Stimulated activated CD8-positive, alpha-beta memory T cell treated with anti-CD3 and anti-CD28 coated beads, Interleukin-7, amount 100 ng/mL, for 24 hours (primary cell): ENCODE data around the gene FAM187B.
"Not testable (repeated sequence)": the region's sequence is repeated elsewhere in the genome, so short reads cannot be mapped to it uniquely, and the experiment has no call there.

Experiments used
- DNase-seq: peaks from one replicate; pipeline ENCODE4 v3.0.0-alpha.2; 2020; ENCODE audit warnings: low read depth

Gene FAM187B

DNA sequence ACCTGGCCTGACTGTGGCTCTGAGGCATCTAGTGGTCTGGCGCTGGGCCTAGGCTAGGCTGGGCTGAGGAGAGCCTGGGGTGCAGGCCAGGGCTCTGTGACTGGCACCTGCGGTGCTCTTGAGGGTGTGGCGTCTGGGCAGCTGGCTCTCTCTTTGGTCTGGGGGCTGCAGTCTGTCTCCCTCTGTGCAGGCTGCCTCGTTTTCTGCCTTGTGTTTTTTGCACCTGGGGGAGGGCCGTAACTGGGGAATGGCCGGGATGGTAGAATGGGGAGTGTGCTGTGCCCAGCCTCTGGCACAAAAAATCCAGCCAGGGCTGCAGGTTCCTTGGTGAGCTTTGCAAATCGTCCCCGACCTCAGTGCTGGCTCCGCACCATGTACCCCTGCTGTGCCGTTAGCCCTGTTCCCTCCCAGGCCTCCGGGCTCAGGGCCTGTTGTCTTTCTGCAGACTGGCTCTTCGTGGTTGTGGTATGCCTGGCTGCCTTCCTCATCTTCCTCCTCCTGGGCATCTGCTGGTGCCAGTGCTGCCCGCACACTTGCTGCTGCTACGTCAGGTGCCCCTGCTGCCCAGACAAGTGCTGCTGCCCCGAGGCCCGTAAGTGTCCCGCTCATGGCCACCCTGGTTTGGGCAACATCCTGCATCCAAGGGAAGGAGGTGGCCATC lies 33.7 kb upstream of the FAM187B start:
- DNase-seq = no peak

DNA sequence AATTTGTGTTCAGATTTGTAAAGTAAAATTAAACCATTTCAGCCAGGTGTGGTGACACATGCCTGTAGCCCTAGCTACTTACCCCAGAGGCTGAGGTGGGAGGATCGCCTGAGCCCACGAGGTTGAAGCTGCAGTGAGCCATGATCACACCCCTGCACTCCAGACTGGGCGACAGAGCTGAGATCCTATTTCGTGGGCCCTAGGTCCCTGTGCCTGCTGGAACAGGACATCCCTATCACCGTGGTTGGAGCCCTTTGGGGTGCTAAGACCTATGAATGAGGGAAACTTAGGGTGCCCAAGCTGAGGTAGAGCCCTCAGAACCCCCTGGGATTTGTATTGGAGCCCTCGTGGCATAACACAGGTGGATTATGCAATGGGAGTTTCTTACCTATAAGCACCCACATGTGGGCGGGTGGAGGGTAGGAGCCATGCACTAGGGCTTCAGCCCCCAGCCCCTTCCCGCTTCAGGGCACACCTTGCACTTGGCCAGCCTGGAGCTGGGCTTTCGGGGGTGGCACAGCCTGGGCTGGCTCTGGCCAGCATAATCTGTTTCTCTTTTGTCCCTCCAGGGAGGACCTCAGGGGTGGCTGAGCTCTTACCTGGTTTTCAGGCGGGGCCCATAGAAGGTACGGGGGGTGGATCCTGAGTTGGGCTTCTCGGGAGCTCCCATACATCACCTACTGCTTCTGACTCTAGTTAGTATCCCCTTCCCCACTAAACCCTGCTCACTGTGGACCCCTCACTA lies 33.0 kb upstream of the FAM187B start:
- no peak for DNase-seq

DNA sequence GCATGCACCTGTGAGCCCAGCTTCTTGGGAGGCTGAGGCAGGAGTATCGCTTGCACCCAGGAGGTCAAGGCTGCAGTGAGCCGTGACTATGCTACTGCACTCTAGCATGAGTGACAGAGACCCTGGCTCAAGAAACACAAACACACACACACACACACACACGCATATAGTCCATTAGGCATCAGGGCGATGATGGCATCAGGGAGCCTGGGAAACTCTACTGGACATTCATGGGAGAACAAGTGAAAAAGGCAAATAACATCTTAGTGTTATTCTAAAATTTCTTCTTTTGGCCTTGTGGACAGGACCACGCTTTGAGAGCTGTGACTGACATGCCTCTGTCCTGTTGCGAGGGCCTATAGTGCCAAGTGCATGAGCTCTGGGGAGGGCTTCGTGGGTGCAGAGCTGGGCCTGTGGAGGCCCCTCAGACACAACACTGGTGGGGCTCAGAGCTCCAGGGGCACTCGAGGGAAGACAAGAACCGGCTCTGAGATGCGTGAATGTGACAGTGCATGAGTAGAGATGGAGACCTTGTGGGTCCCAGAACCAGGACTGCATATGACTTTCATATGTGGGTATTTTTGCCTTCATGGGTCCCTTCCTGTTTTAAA lies 32.3 kb upstream of the FAM187B start:
- DNase-seq = no peak

DNA sequence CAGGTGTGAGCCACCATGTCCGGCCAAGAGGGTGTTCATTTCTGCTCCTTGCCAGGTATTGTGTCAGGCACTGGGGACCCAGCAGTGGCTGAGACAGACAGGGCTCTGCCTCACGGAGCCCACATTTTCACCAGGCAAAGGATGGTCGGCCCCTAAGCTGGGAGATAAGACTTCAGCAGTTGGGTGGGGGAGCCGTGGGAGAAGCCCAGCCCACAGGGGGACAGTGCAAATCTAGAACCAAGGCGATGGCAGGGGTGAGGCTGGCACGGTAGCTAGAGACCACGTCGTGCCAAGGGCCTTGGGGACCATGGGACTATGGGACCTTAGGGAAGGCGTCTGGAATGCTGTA lies 28.5 kb upstream of the FAM187B start:
- DNase-seq = no peak

DNA sequence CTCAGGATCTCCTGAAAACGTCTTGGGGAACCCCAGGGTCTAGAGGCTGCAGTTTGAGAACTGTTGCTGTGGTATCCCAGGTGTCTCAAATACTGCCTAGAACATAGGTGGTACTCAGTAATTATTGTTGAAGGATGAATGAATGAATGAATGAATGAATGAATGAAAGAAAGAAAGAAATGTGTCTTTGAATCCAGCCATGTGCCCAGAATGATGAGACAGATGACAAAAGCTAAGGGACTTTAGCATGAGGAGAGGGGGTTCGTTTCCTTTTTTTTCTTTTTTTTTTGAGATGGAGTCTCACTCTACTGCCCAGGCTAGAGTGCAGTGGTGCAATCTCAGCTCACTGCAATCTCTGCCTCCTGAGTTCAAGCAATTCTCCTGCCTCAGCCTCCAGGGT lies 28.0 kb upstream of the FAM187B start:
- DNase-seq = no peak

DNA sequence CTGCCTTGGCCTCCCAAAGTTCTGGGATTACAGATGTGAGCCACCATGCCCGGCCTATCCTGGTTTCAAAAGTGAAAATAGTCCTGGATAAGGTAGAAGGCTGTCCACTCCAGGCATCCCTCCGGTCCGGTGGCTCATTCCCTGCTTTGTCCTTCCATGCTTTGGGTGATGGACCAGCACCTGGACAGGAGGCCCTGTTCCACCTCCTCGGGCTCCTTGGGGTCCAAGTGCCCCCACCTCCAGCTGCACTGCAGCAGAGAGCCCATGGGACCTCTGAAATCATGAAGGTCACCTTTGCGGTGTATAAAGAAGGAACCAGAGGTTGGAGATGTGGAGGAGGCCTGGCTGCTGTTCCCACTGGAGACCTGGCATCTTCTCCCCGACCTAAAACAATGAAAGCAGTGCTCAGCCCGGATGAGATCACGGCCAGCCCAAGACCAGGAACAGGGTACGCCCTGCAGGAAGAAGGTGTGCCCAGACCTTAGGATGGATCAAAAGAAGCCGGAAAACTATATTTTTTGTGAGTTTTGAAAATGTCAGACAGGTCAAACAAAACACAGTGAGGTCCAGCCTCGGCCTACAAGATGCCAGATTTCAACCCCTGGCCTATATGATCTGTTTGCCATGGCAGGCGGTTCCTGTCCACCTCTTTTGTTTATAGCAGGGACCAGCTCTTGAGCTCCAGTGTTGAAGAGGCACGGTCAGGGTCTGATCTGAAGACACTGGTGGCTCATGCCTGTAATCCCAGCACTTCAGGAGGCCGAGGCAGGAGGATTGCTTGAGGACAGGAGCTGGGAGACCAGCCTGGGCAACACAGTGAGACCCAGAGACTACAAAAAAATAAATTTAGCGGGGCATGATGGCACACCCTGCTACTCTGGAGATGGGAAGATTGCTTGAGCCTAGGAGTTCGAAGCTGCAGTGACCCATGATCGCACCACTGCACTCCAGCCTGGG lies 26.1 kb upstream of the FAM187B start:
- no peak for DNase-seq

DNA sequence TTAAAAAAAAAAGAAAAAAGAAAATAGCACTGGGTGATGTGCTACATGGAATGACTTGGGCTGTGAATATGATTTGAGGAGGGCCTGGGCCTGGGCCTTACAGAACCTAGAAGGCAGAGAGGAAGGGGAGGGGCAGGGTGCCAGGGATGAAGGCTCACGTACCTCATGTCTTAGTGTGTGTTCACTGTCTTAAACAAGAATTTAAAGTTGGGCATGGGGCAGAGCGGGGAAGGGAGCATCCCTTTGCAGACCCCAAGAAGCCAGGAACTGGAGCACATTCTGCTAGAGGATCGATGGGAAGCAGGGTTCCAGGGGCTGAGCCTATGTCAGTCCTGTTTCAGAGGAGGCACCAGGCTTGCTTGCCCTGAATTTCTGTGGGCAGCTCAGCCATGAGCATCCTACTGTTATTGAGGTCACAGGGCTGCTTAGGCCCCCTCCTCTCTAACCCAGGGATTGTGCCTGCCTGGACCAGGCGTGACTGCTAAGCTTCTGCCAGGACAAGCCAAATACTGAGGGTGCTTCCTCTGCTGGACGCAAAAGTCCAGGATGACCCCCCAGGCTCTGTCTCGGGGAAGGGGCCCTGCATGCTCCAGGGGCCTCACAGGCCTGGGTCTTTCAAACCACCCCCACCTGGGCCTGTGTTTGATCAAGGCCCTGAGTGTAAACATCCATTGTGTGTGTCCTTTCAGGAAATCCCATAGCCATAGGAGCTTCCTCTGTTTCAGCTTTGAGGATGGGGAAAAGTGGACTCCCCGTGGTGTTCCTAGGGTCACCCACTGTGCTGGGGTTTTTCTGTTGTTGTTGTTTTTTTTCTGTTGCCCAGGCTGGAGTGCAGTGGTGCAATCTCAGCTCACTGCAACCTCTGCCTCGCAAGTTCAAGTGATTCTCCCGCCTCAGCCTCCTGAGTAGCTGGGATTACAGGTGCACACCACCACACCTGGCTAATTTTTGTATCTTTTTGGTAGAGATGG lies 25.1 kb upstream of the FAM187B start:
- no peak for DNase-seq

DNA sequence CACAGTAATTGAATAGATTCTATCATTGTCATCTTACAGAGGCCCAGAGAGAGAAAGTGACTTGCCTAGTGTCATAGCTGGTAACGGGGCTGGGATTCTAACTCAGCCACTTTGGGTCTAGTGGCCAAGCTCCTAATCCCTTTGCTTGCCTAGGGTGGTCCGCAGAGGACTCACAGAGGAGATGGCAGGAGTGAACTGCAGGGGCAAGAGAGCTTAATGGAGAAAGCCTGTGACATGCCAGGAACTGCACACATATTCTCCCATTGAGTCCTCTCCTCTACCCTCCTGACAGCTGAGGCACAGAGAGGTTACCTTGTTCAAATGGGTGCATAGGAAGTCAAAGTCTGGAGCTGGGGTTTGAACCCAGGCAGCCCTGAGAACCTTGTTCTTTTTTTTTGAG lies 22.9 kb upstream of the FAM187B start:
- DNase-seq = no peak

DNA sequence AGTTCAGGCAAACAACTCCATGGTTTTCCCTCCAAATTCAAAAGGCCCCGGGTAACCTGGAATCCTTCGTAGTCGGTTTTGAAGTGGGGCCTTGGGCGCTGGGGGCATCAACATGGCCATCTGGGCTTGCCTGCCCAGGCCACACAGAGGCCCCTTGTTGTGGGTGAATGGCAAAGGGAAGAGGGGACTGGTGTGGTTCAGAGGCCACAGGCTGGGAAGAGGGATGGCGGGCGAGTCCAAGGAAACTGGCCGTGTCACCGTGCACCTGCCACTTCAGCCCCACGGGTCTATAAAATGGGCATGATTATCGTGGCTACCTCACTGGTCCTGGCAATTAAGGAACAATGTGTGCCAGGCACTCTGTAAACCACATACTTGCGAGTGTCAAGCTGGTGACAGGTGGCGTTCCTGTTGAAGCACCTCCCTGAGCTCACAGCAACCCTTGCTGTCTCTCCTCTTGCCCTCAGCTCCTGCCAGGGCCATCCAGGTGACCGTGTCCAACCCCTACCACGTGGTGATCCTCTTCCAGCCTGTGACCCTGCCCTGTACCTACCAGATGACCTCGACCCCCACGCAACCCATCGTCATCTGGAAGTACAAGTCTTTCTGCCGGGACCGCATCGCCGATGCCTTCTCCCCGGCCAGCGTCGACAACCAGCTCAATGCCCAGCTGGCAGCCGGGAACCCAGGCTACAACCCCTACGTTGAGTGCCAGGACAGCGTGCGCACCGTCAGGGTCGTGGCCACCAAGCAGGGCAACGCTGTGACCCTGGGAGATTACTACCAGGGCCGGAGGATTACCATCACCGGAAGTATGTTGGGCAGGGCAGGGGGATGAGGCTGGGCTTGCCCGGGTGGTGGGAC lies 21.5 kb upstream of the FAM187B start:
- no peak for DNase-seq

DNA sequence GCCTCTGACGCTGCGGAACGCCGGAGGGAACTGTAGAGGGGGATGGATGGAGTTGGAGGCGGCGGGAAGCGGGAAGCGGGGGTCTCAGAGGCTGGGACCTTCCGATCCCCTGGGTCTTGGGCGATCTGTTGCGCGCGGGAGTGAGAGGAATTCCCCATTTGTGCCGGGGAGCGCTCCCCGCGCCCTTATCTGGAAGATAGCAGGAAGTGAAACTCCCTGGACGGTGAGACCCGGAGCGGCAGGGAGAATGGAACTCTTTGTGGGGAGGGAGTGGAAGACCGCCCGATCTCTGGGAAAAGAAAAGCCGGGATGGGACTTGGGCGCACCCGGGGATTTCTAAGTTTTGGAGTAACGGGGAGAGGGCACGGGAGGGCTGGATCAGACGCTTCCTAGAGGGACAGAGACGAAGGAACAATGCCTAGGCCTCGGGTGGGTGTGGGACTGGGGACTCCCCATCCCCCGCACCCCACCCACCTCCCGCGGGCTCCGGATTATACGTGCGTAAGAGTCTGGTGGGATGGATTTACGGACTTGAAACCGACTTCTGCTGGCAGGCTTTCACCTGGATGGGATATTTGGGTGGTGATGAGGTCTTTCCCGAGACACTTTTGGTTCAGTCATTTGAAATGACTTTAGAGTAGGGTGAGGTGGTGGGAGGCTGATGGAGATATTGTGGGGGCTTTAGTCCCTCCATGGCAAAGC lies 20.8 kb upstream of the FAM187B start:
- no peak for DNase-seq

DNA sequence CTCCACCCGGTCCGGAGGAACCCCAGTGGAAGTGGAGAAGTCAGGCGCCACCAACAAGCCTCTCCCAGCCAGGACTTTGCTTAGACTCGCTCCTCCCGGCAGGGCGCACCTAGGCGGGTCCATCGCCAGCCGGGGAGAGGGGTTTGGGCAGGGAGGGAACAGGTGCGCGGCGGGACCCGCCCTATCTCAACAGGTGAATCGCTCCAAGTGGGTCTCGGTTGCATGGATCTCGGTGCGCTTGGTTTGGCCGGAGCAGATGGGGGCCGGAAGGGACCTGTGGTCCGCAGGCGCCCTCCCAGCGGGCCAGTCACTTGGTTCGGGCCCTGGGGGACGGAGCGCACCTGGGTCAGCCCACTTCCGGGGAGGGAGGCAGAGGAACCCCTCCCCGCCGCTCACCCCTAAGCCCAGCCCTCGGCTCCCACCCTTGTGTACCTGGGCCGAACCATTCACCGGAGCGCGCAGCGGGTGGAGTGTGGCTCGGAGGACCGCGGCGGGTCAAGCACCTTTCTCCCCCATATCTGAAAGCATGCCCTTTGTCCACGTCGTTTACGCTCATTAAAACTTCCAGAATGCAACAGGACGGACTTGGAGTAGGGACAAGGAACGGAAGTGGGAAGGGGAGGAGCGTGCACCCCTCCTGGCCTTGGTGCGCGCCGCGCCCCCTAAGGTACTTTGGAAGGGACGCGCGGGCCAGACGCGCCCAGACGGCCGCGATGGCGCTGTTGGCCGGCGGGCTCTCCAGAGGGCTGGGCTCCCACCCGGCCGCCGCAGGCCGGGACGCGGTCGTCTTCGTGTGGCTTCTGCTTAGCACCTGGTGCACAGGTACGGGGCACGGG lies 20.0 kb upstream of the FAM187B start, which contains the start of gene LSR:
Gene LSR (plus strand): TSS at position 693 of the 836 bp plus-strand sequence. CDS start 21 bp downstream, at position 714.
- DNase-seq = peak; percentile 38

DNA sequence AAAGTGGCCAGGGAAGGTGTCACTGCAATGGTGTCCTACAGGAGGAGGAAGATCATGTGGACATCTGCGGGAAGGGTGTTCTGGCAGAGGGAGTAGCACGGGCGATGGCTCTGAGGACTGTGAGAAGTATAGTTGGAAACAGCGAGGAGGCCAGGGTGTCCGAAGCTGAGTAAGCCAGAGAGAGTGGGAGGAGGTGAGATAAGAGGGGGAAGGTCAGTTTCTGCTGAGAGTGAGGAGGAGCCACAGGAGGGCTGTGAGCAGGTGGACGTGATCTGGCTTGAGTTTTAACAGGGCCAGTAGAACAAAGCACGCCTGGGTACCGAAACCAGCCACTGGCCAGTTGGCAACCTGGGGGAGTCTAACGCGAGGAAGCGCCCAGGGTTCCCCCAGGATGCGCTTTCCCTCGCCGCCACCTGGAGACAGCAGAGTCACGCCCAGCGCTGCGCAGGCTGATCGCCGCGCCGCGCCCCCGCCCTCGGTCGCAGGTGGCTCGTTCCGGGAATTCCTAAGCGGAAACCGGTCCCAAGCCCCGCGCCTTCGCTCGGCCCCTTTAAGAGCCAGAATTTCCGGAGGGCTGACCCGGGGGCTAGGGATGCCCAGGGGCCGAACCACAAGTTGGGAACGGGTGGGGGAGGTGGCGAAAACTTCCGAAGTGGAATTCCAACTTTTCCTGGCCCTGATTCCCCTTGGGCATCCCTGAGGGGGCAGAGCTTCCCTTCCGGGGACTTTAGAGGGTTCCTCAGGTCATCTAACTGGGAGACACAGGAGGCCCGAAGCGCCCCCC lies 19.2 kb upstream of the FAM187B start:
- DNase-seq = no peak

DNA sequence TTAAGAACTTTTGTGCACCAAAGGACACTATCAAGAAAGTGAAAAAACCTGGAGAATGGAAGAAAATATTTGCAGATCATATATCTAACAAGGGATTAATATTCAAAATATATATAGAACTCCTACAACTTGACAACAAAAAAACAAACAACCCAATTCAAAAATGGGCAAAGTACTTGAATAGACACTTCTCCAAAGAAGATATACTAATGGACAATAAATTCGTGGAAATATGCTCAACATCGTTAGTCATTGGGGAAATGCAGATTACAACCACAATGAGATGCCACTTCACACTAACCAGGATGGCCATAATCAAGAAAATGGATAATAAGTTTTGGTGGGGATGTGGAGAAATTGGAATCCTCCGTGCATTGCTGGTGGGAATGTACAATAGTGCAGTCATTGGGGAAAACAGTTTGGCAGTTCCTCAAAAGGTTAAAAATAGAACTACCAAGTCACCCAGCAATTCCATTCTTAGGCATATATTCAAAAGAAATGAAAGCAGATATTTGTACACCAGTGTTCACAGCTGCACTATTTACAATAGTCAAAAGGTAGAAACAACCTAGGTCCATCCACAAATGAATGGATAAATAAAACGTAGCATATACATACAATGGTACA lies 18.0 kb upstream of the FAM187B start:
- no peak for DNase-seq

DNA sequence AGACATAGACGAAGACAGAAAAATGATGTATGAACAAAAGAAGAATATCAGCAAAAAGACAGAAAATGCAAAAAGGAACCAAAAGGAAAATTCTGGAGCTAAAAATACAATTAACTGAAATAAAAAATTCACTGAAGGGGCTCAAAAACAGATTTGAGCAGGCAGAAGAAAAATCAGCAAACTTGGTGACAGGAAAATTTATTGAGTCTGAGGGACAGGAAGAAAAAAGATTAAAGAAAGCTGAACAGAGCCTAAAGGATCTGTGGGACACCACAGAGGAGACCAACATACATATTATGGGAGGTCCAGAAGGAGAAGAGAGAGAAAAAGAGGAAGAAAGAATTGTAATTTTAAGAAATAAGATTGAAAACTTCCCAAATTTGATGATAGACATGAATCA lies 12.9 kb upstream of the FAM187B start:
- DNase-seq = no peak

DNA sequence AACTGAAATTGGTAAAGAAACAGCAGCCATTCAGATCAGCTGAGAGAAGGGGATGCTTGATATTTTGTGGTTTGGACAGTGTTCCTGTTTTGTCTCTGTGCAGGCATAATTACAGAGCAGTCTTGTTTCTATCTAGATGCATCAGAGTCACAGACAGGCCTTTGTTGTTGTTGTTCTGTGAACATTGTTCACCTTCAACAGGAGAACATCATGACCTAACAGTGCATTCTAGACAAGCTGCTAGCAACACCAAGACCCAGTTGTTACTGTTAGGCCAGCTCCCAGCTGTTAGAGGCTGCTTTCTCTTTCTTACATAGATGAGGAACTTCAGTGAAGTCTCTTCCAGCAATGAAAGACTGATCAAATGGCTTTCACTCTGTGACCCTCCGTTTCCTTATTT lies 11.8 kb upstream of the FAM187B start:
- no peak for DNase-seq

DNA sequence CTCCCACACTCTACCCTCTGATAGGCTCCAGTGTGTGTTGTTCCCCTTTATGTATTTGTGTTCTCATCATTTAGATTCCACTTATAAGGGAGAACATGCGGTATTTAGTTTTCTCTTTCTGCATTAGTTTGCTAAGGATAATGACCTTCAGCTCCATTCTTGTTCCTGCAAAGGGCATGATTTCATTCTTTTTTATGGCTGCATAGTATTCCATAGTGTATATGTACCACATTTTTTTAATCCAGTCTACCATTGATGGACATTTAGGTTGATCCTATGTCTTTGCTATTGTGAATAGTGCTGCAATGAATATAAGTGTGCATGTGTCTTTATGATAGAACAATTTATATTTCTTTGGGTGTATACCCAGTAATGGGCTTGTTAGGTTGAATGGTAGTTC lies 11.1 kb upstream of the FAM187B start:
- DNase-seq = not testable (repeated sequence)
